Thymus (tissue), 11 donors: ENCODE results near the gene SIPA1L3. TPM values are rescaled to one million over a fixed set of nuclear protein-coding genes. Genes with fewer than 3 reads are reported as not detected.

Experiments used
- DNase-seq, 9 donors: peaks; one replicate each; pipeline ENCODE4 v3.0.0-alpha.2; 2013; ENCODE audit warnings: low spot score in 9 of 9, low read depth in 6 of 9, missing footprints in 1 of 9
- H3K27ac ChIP-seq, 2 donors: one replicate each; pipeline ENCODE4 v1.5.1; 2013; ENCODE audit warnings: control low read depth in 1 of 2, low read depth in 1 of 2, low read length in 1 of 2, mild to moderate bottlenecking in 1 of 2, moderate library complexity in 1 of 2
- H3K27me3 ChIP-seq, 2 donors: one replicate each; pipeline ENCODE4 v1.5.1; 2013; ENCODE audit warnings: low read length in 1 of 2; ENCODE audit not compliant: control insufficient read depth in 2 of 2, insufficient read depth in 1 of 2
- H3K36me3 ChIP-seq, 2 donors: one replicate each; pipeline ENCODE4 v1.5.1; 2013; ENCODE audit warnings: low read length in 1 of 2, mild to moderate bottlenecking in 1 of 2, moderate library complexity in 1 of 2; ENCODE audit not compliant: control insufficient read depth in 2 of 2, insufficient read depth in 2 of 2
- H3K4me1 ChIP-seq, 2 donors: one replicate each; pipeline ENCODE4 v1.5.1; 2013; ENCODE audit warnings: low read length in 2 of 2; ENCODE audit not compliant: control insufficient read depth in 2 of 2, insufficient read depth in 2 of 2
- H3K4me3 ChIP-seq, 2 donors: one replicate each; pipeline ENCODE4 v1.5.1; 2013; ENCODE audit warnings: low read length in 2 of 2, control low read depth in 1 of 2, mild to moderate bottlenecking in 1 of 2
- H3K9me3 ChIP-seq, 2 donors: one replicate each; pipeline ENCODE4 v1.5.1; 2013; ENCODE audit warnings: low read length in 1 of 2, mild to moderate bottlenecking in 1 of 2; ENCODE audit not compliant: control insufficient read depth in 2 of 2, insufficient read depth in 1 of 2
- WGBS: extraction: QIAGEN DNeasy Blood & Tissue Kit; methylation state at CpG from one replicate; pipeline ENCODE4 v1.1.7; 2013; 5-methylcytosine and 5-hydroxymethylcytosine counted together
- polyA plus RNA-seq: library from polyadenylated mRNA; stranded (reverse); fragments of 200-250 nt; gene quantifications from one replicate; pipeline ENCODE4 v1.2.3, GENCODE V29; 2013
- total RNA-seq: library from RNA; stranded (reverse); fragments of 120-200 nt; gene quantifications from one replicate; pipeline ENCODE4 v1.2.4, GENCODE V29; 2013
- donor health status: healthy.

The SIPA1L3 gene
- total and polyA plus RNA-seq, 2 donors: 5.0 to 6.0 TPM

- H3K36me3 ChIP-seq: peaks cover 4 to 15% of the 10 kb centered on the region in 2 donors
These were observed 244.2 kb downstream of the SIPA1L3 start for GRCh38 chr19:38151242-38151641.

GRCh38 chr19:38152461-38153379, 245.7 kb downstream of the SIPA1L3 start:
- no peak for DNase-seq
- 98% methylated on average over 40 of the region's 40 CpGs for WGBS
- peaks cover 4 to 15% of the 10 kb centered on the region in 2 donors for H3K36me3 ChIP-seq
- no peaks in the 10 kb centered on the region for H3K9me3 ChIP-seq
- no peak overlapping the region for H3K27ac ChIP-seq
- H3K27me3 ChIP-seq: no peaks in the 10 kb centered on the region
- H3K4me1 ChIP-seq: no peaks in the 10 kb centered on the region
- no peak overlapping the region for H3K4me3 ChIP-seq

More at GRCh38 chr19:38151242-38151641, 244.2 kb downstream of the SIPA1L3 start:
- Histone ChIP-seq H3K27me3 (no peaks in the 10 kb centered on the region), H3K27ac (no peak overlapping the region), H3K9me3 (no peaks in the 10 kb centered on the region), H3K4me3 (no peak overlapping the region), H3K4me1 (no peaks in the 10 kb centered on the region)
- 97% methylated on average over 9 of the region's 9 CpGs for WGBS
- no peak for DNase-seq

- H3K27ac ChIP-seq: no peak overlapping the region
- H3K27me3 ChIP-seq: no peaks in the 10 kb centered on the region
- peaks cover 4 to 19% of the 10 kb centered on the region in 2 donors for H3K36me3 ChIP-seq
- 96% methylated on average over 6 of the region's 6 CpGs for WGBS
- H3K4me3 ChIP-seq: no peak overlapping the region
- no peak for DNase-seq
- no peaks in the 10 kb centered on the region for H3K4me1 ChIP-seq
- peaks cover 0 to 1% of the 10 kb centered on the region in 2 donors for H3K9me3 ChIP-seq
These were observed 248.4 kb downstream of the SIPA1L3 start for GRCh38 chr19:38155453-38155852.

GRCh38 chr19:38158730-38159129, 251.7 kb downstream of the SIPA1L3 start:
- Histone ChIP-seq H3K4me1 (no peaks in the 10 kb centered on the region), H3K27ac (no peak overlapping the region), H3K4me3 (no peak overlapping the region), H3K36me3 (peaks cover 7 to 23% of the 10 kb centered on the region in 2 donors), H3K27me3 (no peaks in the 10 kb centered on the region), H3K9me3 (peaks cover 3 to 15% of the 10 kb centered on the region in 2 donors)
- no peak for DNase-seq
- 92% methylated on average over 5 of the region's 5 CpGs for WGBS

- no peak overlapping the region for H3K4me3 ChIP-seq
- H3K27me3 ChIP-seq: no peaks in the 10 kb centered on the region
- 98% methylated on average over 5 of the region's 5 CpGs for WGBS
- H3K36me3 ChIP-seq: peaks cover 9 to 27% of the 10 kb centered on the region in 2 donors
- peaks cover 3 to 15% of the 10 kb centered on the region in 2 donors for H3K9me3 ChIP-seq
- no peak overlapping the region for H3K27ac ChIP-seq
- H3K4me1 ChIP-seq: no peaks in the 10 kb centered on the region
- DNase-seq: no peak
These were observed 255.1 kb downstream of the SIPA1L3 start for GRCh38 chr19:38162094-38162493.

GRCh38 chr19:38162632-38163031, 255.6 kb downstream of the SIPA1L3 start:
- Histone ChIP-seq H3K27ac (no peak overlapping the region), H3K4me3 (no peak overlapping the region), H3K4me1 (no peaks in the 10 kb centered on the region), H3K27me3 (no peaks in the 10 kb centered on the region), H3K9me3 (peaks cover 3 to 15% of the 10 kb centered on the region in 2 donors), H3K36me3 (peaks cover 9 to 27% of the 10 kb centered on the region in 2 donors)
- WGBS: 99% methylated on average over 7 of the region's 7 CpGs
- no peak for DNase-seq

- Histone ChIP-seq H3K27ac (no peak overlapping the region), H3K4me3 (no peak overlapping the region), H3K4me1 (no peaks in the 10 kb centered on the region), H3K36me3 (peaks cover 9 to 25% of the 10 kb centered on the region in 2 donors), H3K27me3 (no peaks in the 10 kb centered on the region), H3K9me3 (peaks cover 3 to 15% of the 10 kb centered on the region in 2 donors)
- 98% methylated on average over 23 of the region's 23 CpGs for WGBS
- no peak for DNase-seq
These were observed 256.6 kb downstream of the SIPA1L3 start for GRCh38 chr19:38163419-38164290.

- H3K4me1 ChIP-seq: no peaks in the 10 kb centered on the region
- no peak overlapping the region for H3K4me3 ChIP-seq
- no peaks in the 10 kb centered on the region for H3K27me3 ChIP-seq
- H3K9me3 ChIP-seq: peaks cover 2 to 15% of the 10 kb centered on the region in 2 donors
- peaks cover 9 to 26% of the 10 kb centered on the region in 2 donors for H3K36me3 ChIP-seq
- DNase-seq: no peak
- H3K27ac ChIP-seq: no peak overlapping the region
- WGBS: over 99% methylated on average over 25 of the region's 25 CpGs
These were observed 257.5 kb downstream of the SIPA1L3 start for GRCh38 chr19:38164526-38164925.

GRCh38 chr19:38165335-38165734, 258.3 kb downstream of the SIPA1L3 start:
- 97% methylated on average over 6 of the region's 6 CpGs for WGBS
- H3K4me1 ChIP-seq: no peaks in the 10 kb centered on the region
- no peaks in the 10 kb centered on the region for H3K27me3 ChIP-seq
- H3K27ac ChIP-seq: no peak overlapping the region
- H3K36me3 ChIP-seq: peaks cover 9 to 29% of the 10 kb centered on the region in 2 donors
- peaks cover 2 to 15% of the 10 kb centered on the region in 2 donors for H3K9me3 ChIP-seq
- H3K4me3 ChIP-seq: no peak overlapping the region
- no peak for DNase-seq
